Immature natural killer cell (primary cell): Measurements from ENCODE around the gene CD180. TPM values are rescaled to one million over a fixed set of nuclear protein-coding genes. Genes with fewer than 3 reads are reported as not detected.
A peak's percentile ranks its signal among the peaks of the same experiment; 100 is the strongest.

Experiments used
- DNase-seq, 3 donors: peaks; one replicate each; pipeline ENCODE4 v3.0.0; 2022; ENCODE audit warnings: mixed read lengths in 1 of 3
- H3K27ac Mint-ChIP-seq, 6 donors: one replicate each; pipeline ENCODE4 v1.8.0; 2020; ENCODE audit warnings: mixed read lengths in 6 of 6, mild to moderate bottlenecking in 5 of 6, inconsistent platforms in 4 of 6, moderate library complexity in 3 of 6
- H3K27me3 Mint-ChIP-seq, 3 donors: one replicate each; pipeline ENCODE4 v1.8.0; 2020 to 2021; ENCODE audit warnings: low read depth in 3 of 3, mild to moderate bottlenecking in 3 of 3, mixed read lengths in 3 of 3, moderate library complexity in 3 of 3, inconsistent platforms in 1 of 3
- H3K36me3 Mint-ChIP-seq, 3 donors: one replicate each; pipeline ENCODE4 v1.8.0; 2020; ENCODE audit warnings: mixed read lengths in 3 of 3, inconsistent platforms in 2 of 3, mild to moderate bottlenecking in 2 of 3
- H3K4me1 Mint-ChIP-seq, 2 donors: one replicate each; pipeline ENCODE4 v1.8.0; 2020; ENCODE audit warnings: inconsistent platforms in 2 of 2, mild to moderate bottlenecking in 2 of 2, mixed read lengths in 2 of 2, moderate library complexity in 1 of 2
- H3K4me3 Mint-ChIP-seq, 5 donors: one replicate each; pipeline ENCODE4 v1.8.0; 2020; ENCODE audit warnings: mild to moderate bottlenecking in 5 of 5, mixed read lengths in 5 of 5, inconsistent platforms in 3 of 5, moderate library complexity in 3 of 5
- H3K9me3 Mint-ChIP-seq, 6 donors: one replicate each; pipeline ENCODE4 v1.8.0; 2020; ENCODE audit warnings: mild to moderate bottlenecking in 6 of 6, mixed read lengths in 6 of 6, inconsistent platforms in 4 of 6, moderate library complexity in 3 of 6
- polyA plus RNA-seq, 3 donors: library from polyadenylated mRNA; unstranded; fragments of 300-500 nt; fragmentation: Illumina TruSeq; gene quantifications; one replicate each; pipeline ENCODE4 v1.2.3, GENCODE V29; 2021

The CD180 gene
- polyA plus RNA-seq, 3 donors from 2014 or later, result 0.52 to 1.7 (median 0.63) TPM

DNA sequence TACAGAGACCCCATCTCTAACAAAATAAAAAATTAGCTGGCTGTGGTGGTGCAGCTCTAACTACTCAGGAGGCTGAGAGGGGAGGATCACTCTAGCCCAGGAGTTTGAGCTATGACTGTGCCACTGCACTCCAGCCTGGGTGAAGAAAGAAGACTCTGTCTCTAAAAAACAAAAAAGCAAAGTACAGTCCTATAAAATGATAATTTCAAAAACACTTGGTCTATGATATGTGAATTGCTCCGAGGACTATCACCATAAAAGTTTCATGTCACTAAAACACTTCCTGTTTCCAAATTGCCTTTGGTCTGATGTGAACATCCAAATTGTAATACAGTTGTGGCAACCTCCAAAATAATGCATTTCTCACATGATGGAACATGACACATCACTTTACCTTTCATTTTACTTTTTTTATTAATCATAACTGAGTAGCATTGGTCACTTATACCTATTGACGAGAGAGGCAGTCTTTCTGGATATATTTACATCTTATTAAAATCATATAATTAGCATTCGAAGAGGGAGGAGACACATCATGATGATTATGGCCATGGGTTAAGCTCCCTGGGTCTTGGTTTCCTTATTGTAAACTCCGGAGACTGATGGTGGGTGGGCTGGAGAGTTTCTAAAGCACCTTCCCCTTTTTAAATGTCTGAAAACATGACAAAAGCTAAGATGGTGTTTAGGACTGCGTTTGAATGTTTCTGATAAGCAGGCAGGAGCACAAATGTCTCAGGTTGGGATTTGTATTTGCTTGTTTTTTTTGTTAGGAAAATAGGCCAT lies 25.8 kb upstream of the CD180 start:
- Mint-ChIP-seq H3K9me3 (peaks cover 0 to 2% (median 0%) of the 10 kb centered on the region in 6 donors), H3K4me3 (peak overlapping the region; percentile 28 to 71 (median 53)), H3K4me1 (peaks cover 34 to 49% of the 10 kb centered on the region in 2 donors), H3K27ac (peak overlapping the region; percentile 83 to 96 (median 91)), H3K27me3 (peaks cover 0 to 8% (median 6%) of the 10 kb centered on the region in 3 donors), H3K36me3 (peaks cover 0 to 7% (median 0%) of the 10 kb centered on the region in 3 donors)
- no peak for DNase-seq

DNA sequence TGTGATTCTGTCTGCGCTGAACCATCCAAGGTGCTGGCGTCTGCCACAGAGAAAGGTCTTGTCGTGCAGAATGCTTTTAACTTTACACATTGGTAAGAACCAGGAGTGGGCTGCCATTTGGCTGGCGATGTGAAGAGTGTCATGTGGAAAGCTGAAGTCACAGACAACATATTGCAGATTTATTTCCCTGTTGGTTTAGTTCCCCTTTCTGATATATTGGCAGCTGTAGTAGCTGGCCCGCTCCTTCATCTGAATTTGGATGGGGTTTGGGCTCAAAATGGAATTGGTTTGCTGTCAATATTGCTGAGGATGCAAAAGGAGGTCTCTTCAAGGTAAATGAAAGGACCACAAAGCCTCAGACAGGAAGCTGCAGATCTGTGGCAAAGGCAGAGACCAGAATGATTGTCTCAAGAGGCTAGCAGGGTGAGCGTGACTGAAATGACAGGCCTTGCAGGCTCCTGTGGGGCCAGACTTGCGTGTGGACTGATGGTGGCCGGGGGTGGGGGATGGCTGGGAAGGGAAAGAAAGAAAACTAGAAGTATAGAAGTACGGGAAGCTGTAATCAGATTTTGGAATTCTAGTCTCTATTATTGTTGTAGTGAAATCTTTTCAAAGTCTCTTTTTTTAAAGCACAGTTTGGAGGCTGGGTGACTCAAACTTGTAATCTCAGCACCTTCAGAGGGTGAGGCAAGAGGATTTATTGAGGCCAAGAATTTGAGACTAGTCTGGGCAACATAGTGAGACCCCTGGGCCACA lies 25.1 kb upstream of the CD180 start:
- Mint-ChIP-seq H3K4me1 (peaks cover 41 to 57% of the 10 kb centered on the region in 2 donors), H3K27me3 (peaks cover 0 to 8% (median 6%) of the 10 kb centered on the region in 3 donors), H3K9me3 (peaks cover 0 to 2% (median 0%) of the 10 kb centered on the region in 6 donors), H3K4me3 (peak overlapping the region; percentile 46 to 71 (median 57)), H3K36me3 (peaks cover 0 to 7% (median 0%) of the 10 kb centered on the region in 3 donors), H3K27ac (peak overlapping the region; percentile 83 to 96 (median 91))
- DNase-seq, result peak; percentile 41 to 64 (median 58)

DNA sequence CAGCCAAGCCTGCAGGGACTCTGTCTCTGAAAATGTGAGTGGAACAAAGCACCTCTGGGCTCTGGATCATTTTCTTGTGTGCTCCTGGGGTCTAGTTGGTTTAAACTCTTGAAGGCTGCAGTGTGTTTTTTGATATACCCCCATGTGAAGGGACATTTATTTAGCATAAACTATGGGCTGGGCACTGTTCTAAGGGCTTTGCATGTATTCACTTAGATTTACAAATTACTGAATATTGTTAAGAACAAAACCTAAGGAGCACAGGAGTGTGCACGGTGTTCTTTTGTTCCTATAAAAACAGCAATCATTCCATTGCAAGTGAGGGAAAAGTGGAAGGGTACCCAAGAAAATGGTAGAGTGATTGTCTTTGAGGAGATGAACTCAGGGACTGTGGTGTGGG lies 20.0 kb upstream of the CD180 start:
- Mint-ChIP-seq H3K9me3 (peaks cover 0 to 2% (median 0%) of the 10 kb centered on the region in 6 donors), H3K27me3 (peaks cover 0 to 4% (median 4%) of the 10 kb centered on the region in 3 donors), H3K27ac (peak overlapping the region; percentile 87 to 98 (median 93)), H3K4me3 (peak overlapping the region; percentile 68 to 82 (median 77)), H3K36me3 (peaks cover 0 to 7% (median 0%) of the 10 kb centered on the region in 3 donors), H3K4me1 (peaks cover 41 to 62% of the 10 kb centered on the region in 2 donors)
- DNase-seq, result no peak

DNA sequence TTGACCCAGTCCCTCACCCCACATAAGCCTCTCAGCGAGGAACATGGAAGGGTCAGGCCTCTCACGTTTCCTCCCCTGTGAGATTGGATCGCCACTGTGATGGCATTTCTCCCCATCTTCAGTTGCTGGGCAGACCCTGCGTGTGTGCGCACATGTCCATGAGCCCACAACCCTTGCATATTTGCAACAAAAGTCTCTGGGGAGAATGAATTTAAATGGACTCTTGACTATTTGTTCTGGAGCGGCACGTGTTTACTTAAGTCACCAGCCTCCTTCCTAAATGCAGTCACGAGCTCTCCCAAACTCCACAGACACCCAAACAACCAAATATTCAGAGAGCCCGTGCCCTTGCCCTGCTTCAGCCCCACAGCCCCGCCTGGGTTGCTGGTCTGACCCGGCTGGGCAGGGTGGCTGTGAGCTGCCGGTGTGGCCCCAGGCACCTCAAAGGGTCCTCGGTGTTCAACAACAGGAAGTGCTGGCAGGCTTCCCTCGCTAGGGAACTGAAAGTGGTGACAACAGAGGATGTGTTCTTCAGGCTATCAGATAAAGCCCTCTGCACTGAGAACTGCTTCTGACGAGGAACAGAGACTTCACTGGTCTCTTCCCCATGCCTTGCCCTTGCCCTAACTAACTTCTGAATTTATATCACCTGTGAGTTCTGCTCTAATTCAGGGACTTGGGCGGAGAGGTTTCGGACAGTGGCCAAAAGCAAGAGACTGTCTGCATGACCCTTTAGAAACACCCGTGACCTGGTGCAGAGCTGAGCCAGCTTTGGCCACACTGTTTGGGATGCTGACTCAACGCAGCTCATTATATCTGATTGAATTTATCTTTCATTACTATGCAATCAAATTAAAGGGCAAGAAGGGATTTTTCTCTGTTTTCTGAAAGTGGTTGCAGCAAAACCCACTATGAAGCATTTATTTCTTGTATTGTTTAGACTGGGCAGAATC lies 19.2 kb upstream of the CD180 start:
- DNase-seq, result peak; percentile 64 to 81 (median 70)
- Mint-ChIP-seq H3K36me3 (peaks cover 0 to 7% (median 0%) of the 10 kb centered on the region in 3 donors), H3K4me3 (peak overlapping the region; percentile 68 to 82 (median 77)), H3K27me3 (peaks cover 0 to 2% (median 2%) of the 10 kb centered on the region in 3 donors), H3K9me3 (peaks cover 0 to 2% (median 0%) of the 10 kb centered on the region in 6 donors), H3K27ac (peak overlapping the region; percentile 87 to 98 (median 93)), H3K4me1 (peaks cover 36 to 54% of the 10 kb centered on the region in 2 donors)

DNA sequence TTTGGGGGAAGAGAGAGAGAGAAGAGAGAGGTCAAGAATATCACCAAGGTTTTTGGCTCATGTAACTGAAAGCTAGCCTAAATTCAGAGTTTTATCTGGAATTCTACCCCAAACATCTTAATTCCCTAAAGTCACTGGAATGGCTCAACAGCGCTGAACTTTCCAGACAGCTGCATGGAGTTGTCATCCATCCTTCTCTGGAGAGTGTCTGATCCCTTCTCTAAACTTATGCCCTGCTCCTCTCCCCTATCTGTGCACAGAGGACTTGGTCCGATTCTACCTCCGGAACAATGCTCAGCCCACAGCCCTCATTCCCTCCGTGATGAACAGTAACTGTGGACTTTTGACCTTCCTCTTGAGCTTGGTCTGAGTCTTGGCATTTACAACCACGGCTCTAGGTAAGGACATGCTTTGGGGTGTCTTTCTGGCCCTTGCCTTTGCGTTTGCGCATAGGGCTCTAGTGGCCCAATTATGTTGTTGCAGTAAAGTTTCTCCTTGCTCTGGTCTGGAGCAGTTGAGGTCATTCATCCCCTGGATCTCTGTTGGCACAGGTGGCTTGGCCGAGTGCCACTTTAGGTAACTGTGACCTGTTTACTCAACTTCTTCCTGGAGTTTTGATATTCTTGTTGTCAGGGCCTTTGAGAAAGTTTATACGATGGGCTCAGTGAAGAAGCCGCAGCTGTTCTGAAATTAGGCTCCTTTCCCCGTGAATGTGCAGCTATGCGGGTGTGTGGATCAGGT lies 18.3 kb upstream of the CD180 start:
- Mint-ChIP-seq H3K4me3 (peak overlapping the region; percentile 68 to 82 (median 77)), H3K36me3 (peaks cover 0 to 7% (median 0%) of the 10 kb centered on the region in 3 donors), H3K27ac (peak overlapping the region; percentile 87 to 98 (median 93)), H3K4me1 (peaks cover 35 to 48% of the 10 kb centered on the region in 2 donors), H3K9me3 (peaks cover 0 to 1% (median 0%) of the 10 kb centered on the region in 6 donors), H3K27me3 (peaks cover 0 to 2% (median 1%) of the 10 kb centered on the region in 3 donors)
- DNase-seq, result no peak

DNA sequence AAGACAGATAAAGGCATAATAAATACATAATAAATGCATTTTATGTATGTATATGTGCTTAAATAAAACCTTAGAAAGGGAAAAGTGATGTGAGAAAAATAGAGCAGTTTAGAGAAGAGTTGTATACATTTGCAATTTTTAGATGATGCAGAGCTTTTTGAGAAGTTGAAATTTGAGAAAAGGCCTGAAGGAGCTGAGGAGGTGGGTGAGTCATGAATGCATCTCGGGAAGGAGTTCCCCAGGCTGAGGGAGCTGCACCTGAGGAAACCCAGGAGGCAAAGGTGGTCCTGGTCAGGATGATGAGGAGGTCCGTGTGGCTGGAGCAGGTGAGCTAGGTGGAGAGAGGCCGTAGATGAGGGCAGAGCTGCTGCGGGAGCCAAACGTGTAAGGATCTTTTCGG lies 17.4 kb upstream of the CD180 start:
- Mint-ChIP-seq H3K4me1 (peaks cover 35 to 52% of the 10 kb centered on the region in 2 donors), H3K4me3 (peak overlapping the region in 3 of 5 donors; percentile 7 to 51 (median 32)), H3K27ac (peak overlapping the region; percentile 30 to 96 (median 78)), H3K36me3 (peaks cover 0 to 7% (median 0%) of the 10 kb centered on the region in 3 donors), H3K27me3 (peaks cover 0 to 2% (median 1%) of the 10 kb centered on the region in 3 donors), H3K9me3 (no peaks in the 10 kb centered on the region)
- no peak for DNase-seq

DNA sequence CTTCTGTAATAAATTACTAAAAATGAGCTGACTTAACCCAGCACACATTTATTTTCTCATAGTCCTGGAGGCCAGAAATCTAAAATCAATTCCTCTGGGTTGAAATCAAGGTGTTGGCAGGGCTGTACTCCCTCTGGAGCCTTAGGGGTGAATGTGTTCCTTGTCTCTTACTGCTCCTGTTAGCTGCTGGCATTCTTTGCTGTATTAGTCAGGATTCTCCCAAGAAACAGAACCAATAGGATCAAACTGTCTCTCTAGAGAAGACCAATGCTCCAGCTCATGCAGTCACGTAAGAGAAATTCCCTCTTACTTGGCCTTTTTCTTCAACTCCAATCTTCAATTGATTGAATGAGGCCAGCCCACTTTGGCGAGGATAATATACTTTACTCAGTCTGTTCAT lies 15.3 kb upstream of the CD180 start:
- peaks cover 42 to 55% of the 10 kb centered on the region in 2 donors for H3K4me1 Mint-ChIP-seq
- H3K27ac Mint-ChIP-seq, result peak overlapping the region in 3 of 6 donors; percentile 1 to 55 (median 44)
- no peaks in the 10 kb centered on the region for H3K36me3 Mint-ChIP-seq
- H3K4me3 Mint-ChIP-seq, result no peak overlapping the region
- DNase-seq, result no peak
- H3K9me3 Mint-ChIP-seq, result no peaks in the 10 kb centered on the region
- peaks cover 0 to 4% (median 0%) of the 10 kb centered on the region in 3 donors for H3K27me3 Mint-ChIP-seq

DNA sequence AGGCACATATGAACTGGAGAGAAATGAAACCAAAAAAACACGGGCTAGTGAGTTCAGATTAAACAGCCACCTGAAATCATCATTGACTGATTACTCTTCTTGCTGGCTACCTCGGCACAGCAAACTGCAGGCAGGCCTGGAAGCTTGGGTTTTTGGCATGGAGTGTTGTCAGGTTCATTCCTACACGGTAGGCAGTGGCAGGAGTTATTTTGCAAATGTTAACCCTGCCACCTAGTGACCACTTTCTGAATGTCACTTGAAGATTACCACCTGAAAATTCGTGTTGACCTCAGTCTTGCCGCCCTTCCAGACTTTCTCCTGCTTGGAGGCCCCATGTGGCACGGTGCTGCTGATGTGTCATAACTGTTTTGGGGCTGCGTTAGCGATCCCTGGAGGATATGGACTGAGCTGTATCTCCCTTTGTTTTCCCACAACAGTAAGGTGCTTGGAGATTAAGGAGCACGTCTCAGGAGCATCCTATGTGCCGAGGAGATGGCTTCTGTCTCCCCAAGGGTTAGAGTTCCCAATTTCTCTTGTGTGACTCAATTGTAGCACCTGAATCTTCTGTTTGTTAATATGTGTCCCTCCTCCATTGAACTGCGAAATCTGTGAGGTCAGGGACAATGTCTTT lies 12.7 kb upstream of the CD180 start:
- H3K9me3 Mint-ChIP-seq, result no peaks in the 10 kb centered on the region
- peaks cover 48 to 60% of the 10 kb centered on the region in 2 donors for H3K4me1 Mint-ChIP-seq
- peak overlapping the region in 5 of 6 donors; percentile 68 to 86 (median 78) for H3K27ac Mint-ChIP-seq
- no peak overlapping the region for H3K4me3 Mint-ChIP-seq
- peak; percentile 67 to 72 (median 70) for DNase-seq
- H3K36me3 Mint-ChIP-seq, result no peaks in the 10 kb centered on the region
- peaks cover under 1 to 4% (median 2%) of the 10 kb centered on the region in 3 donors for H3K27me3 Mint-ChIP-seq

DNA sequence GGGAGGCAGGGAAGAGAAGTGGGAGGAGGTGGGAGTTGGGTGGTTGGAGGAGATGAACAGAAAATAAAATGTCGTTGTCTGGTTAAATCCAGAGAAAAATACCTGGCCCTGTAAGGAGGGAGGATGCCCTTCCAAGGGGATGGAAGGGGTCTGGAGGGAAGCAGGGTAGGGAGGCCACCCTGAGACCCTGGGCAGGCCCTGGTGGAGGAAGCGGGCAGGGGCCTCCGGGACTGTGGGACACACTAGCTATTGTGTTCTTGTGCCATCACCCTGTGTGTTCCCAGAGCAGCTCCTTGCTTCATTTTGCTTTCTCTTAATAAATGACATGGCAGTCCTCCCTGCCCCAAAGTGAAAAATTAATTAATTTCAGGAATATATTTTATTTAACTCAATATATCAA lies 11.8 kb upstream of the CD180 start:
- Mint-ChIP-seq H3K4me1 (peaks cover 47 to 63% of the 10 kb centered on the region in 2 donors), H3K9me3 (no peaks in the 10 kb centered on the region), H3K4me3 (no peak overlapping the region), H3K27ac (peak overlapping the region in 5 of 6 donors; percentile 60 to 94 (median 87)), H3K36me3 (no peaks in the 10 kb centered on the region), H3K27me3 (peaks cover 2 to 4% (median 2%) of the 10 kb centered on the region in 3 donors)
- DNase-seq, result no peak

DNA sequence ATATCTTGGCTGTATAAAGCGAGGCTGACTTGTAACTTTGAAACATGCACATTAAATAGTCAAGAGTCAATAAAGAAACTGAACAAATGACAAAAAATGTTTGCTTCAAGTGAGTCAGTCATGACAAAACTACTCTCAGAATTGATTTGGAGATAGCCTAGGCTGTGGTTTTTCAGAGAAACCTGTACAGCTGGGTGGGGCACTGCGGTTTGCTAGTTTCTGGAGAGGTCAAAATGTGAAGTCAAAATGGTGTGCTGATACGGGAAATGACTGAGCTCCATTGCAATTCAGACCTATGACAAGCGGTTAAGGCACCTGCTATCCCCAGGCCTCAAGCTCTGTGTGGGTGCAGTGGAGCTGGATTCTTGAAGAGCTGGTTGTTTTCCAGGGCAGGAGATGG lies 10.3 kb upstream of the CD180 start:
- DNase-seq, result peak; percentile 71 to 81 (median 78)
- Mint-ChIP-seq H3K27me3 (peaks cover 2 to 5% (median 2%) of the 10 kb centered on the region in 3 donors), H3K9me3 (no peaks in the 10 kb centered on the region), H3K4me1 (peaks cover 51 to 78% of the 10 kb centered on the region in 2 donors), H3K27ac (peak overlapping the region; percentile 76 to 94 (median 82)), H3K36me3 (no peaks in the 10 kb centered on the region), H3K4me3 (peak overlapping the region; percentile 41 to 76 (median 68))

DNA sequence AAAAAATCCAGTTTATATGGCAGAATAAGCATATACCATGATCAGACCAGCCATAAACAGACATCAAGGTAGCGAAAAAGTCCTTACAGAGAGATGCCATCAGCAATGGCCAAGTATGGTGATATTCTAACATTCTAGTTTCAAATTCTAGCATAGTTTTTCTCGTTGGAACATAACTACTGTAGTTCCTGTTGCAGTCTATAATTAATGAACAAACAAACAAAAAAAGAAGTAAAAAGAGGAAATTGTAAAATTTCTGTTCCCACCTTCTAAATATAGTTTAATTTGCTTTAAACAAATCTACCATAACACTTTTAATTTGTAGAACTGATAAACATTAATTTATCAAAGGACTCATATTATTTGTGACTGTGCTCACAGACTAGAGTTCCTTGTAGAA lies 9.9 kb upstream of the CD180 start:
- no peaks in the 10 kb centered on the region for H3K9me3 Mint-ChIP-seq
- peak overlapping the region; percentile 41 to 76 (median 68) for H3K4me3 Mint-ChIP-seq
- H3K27ac Mint-ChIP-seq, result peak overlapping the region; percentile 76 to 94 (median 82)
- no peak for DNase-seq
- H3K4me1 Mint-ChIP-seq, result peaks cover 51 to 80% of the 10 kb centered on the region in 2 donors
- no peaks in the 10 kb centered on the region for H3K36me3 Mint-ChIP-seq
- peaks cover 2 to 5% (median 2%) of the 10 kb centered on the region in 3 donors for H3K27me3 Mint-ChIP-seq

DNA sequence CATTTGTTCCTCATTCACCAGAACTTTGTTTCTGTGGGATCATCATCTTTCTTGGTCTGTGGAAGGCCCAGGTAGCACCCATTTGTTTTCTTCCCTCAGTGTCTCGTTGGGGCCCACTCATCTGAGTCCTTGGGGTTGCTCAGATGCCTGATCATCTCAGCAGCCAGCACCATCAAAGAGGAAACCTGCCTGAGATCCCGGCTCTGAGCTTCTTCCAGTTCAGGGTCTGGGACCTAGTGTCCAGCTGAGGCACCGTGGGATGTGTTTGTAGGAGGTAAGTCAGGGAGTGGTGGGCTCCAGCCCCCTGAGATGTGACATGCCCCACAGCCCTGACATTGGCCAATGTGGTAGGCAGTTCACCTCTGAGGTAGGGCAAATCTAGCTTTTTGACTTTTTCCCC lies 9.4 kb upstream of the CD180 start:
- Mint-ChIP-seq H3K27ac (peak overlapping the region; percentile 76 to 94 (median 81)), H3K36me3 (no peaks in the 10 kb centered on the region), H3K27me3 (peaks cover 2 to 5% (median 2%) of the 10 kb centered on the region in 3 donors)

More for the DNA sequence above, 9.4 kb upstream of the CD180 start:
- H3K9me3 Mint-ChIP-seq, result peaks cover 0 to 3% (median 0%) of the 10 kb centered on the region in 6 donors
- peak overlapping the region; percentile 15 to 76 (median 63) for H3K4me3 Mint-ChIP-seq
- no peak for DNase-seq
- peaks cover 52 to 85% of the 10 kb centered on the region in 2 donors for H3K4me1 Mint-ChIP-seq
